Measurements from ENCODE around the gene TBC1D21. TPM values are rescaled to one million over a fixed set of nuclear protein-coding genes. Genes with fewer than 3 reads are reported as not detected.
A peak's percentile ranks its signal among the peaks of the same experiment; 100 is the strongest.

TBC1D21 gene
- polyA plus RNA-seq, 4 donors, result not detected

GRCh38 chr15:73907035-73907408, 33.7 kb downstream of the TBC1D21 start:
- DNase-seq (ENCODE audit: low read depth in 4 of 4, low spot score in 3 of 4), result no peak

- no peak for DNase-seq (ENCODE audit: low read depth in 4 of 4, low spot score in 3 of 4)
Measured at GRCh38 chr15:73908030-73908821, 34.9 kb downstream of the TBC1D21 start.

DNA sequence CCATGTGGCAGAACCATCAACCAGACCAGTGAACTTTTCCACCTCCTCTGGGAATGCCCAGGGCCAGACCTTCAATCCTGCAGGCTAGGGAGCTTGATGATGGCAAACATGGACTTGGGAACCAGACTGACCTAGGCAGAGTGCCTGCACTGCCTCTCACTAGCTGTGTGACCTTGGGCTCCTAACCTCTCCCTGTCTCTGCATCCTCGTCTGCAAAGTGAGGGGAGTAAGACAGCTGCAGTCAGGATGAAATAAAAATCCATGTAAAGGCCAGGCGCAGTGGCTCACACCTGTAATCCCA, 35.4 kb downstream of the TBC1D21 start:
- no peak for DNase-seq (ENCODE audit: low read depth in 4 of 4, low spot score in 3 of 4)

DNA sequence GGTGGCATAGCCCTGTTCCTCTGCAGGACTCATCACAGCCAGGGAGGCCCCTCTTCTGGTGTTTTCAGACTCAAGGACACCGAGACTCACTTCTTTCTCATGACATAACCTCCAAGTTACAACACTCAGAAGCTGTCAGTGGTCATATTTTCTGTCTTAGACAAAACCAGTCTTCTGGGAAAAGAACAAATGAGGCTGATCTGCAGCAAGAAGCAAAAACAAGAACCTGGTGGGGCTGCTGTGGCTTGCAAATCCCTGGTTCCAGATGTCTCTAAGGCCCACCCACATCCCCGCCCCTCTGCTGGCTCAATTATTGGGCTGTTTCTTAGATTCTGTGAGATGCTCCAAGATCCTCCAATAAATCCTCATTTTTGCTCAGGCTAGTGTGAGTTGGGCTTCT, 36.3 kb downstream of the TBC1D21 start:
- no peak for DNase-seq (ENCODE audit: low read depth in 4 of 4, low spot score in 3 of 4)

DNA sequence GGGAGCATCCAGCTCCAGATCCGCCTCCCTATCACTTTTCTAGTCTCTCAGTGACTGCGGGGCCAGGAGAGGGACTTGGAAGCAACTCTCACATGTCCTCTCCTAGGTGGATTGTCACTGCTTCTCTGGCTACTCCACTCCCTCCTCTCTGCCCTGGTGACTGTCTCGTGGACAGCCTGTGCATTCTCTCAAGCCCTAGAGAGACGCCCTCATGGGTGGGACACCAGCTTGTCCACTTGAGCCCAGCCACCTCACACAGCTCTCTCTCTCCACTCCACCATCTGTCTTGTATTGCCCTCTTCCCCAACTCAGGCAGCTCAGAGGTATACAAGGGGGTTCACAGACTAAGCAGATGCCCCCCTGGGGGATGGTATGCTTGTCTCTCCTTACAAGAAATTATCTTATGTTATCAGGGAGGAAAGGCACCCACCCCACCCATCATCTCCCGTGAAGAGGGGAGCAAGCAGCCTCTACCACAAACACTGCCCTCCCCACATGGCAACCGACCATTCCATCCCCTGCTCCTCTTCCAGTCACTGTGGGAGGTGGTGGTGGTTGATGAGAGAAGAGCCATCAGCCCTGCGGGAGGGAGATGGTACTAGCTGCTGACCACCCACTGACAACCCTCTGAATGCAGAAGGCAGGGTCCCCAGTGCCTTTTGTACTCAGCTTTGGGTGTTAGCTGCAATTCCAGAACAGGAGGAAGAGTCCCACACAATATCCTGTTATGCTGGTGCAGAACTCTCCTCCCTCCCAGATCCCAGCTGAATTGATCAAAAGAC, 37.3 kb downstream of the TBC1D21 start:
- no peak for DNase-seq (ENCODE audit: low read depth in 4 of 4, low spot score in 3 of 4)

GRCh38 chr15:73912030-73912596, 38.7 kb downstream of the TBC1D21 start:
- no peak for DNase-seq (ENCODE audit: low read depth in 4 of 4, low spot score in 3 of 4)

GRCh38 chr15:73914145-73914544, 40.8 kb downstream of the TBC1D21 start:
- DNase-seq (ENCODE audit: low read depth in 4 of 4, low spot score in 3 of 4), result no peak

DNA sequence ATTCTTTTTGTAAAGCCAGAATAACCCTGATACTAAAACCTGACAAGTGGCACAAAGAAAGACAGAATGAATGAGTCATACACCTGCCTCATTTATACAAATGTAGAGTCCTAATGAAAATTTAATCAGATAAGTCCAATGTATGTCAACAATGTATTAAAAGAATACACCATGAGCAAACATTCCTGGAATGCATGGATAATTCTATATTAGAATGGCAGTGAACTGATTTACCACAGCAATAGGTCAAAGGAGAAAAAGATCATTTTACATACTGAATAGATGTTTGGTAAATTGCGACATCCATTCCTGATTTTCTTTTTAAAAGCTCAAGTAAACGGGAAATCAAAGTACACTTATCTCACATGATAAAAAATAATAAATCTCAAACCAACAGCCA, 41.7 kb downstream of the TBC1D21 start:
- no peak for DNase-seq (ENCODE audit: low read depth in 4 of 4, low spot score in 3 of 4)

- no peak for DNase-seq (ENCODE audit: low read depth in 4 of 4, low spot score in 3 of 4)
Measured at GRCh38 chr15:73918784-73919183, 45.4 kb downstream of the TBC1D21 start.

GRCh38 chr15:73919706-73920105, 46.3 kb downstream of the TBC1D21 start:
- DNase-seq (ENCODE audit: low read depth in 4 of 4, low spot score in 3 of 4), result no peak

GRCh38 chr15:73921254-73921925, 48.0 kb downstream of the TBC1D21 start:
- DNase-seq (ENCODE audit: low read depth in 4 of 4, low spot score in 3 of 4), result no peak

GRCh38 chr15:73922186-73923151, 49.1 kb downstream of the TBC1D21 start:
- DNase-seq (ENCODE audit: low read depth in 4 of 4, low spot score in 3 of 4), result peak in 1 of 4 donors; percentile 65

GRCh38 chr15:73923156-73923487, 49.8 kb downstream of the TBC1D21 start:
- DNase-seq (ENCODE audit: low read depth in 4 of 4, low spot score in 3 of 4), result no peak

GRCh38 chr15:73923488-73924164, 50.3 kb downstream of the TBC1D21 start:
- no peak for DNase-seq (ENCODE audit: low read depth in 4 of 4, low spot score in 3 of 4)

GRCh38 chr15:73924171-73924921, 51.0 kb downstream of the TBC1D21 start:
- no peak for DNase-seq (ENCODE audit: low read depth in 4 of 4, low spot score in 3 of 4)

GRCh38 chr15:73925848-73926218, 52.5 kb downstream of the TBC1D21 start:
- no peak for DNase-seq (ENCODE audit: low read depth in 4 of 4, low spot score in 3 of 4)

DNA sequence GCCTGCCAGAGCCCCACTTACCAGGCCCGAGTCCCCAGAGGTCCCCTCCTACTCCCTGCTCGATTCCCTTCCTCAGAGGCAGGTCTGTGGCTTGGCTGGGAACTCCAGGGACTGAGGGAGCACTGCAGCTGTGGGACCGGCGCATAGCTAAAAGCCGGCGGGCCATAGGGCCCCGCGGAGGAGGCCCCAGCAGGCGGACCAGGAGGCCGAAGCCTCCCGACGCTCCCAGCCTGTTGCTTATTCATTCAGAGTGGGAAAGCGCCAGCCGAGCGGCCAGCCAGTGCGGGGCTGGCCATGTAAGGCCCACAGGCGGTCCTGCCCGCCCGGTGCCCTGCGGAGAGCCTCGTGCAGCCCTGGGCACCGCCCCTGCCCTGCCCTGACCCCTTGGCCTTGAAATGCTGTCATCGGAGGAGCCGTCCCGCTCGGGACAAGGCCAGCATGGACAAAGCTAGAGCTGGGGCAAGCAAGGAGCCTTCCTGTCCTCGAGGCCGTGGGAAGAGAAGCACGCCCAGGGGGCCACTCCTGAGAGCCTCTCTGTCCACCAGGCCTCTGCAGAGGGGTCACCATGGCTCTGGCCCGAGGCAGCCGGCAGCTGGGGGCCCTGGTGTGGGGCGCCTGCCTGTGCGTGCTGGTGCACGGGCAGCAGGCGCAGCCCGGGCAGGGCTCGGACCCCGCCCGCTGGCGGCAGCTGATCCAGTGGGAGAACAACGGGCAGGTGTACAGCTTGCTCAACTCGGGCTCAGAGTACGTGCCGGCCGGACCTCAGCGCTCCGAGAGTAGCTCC, 53.0 kb downstream of the TBC1D21 start, which contains the start of gene LOXL1:
TSS of gene LOXL1 (plus strand) at position 244 of the 784 bp plus-strand sequence. CDS start at position 566, 322 bp downstream.
- DNase-seq (ENCODE audit: low read depth in 4 of 4, low spot score in 3 of 4), result peak in 2 of 4 donors; percentile 58 to 72

GRCh38 chr15:73927003-73927475, 53.7 kb downstream of the TBC1D21 start:
- DNase-seq (ENCODE audit: low read depth in 4 of 4, low spot score in 3 of 4), result no peak

All from right renal pelvis (tissue), 4 donors.